Posterior cingulate gyrus (tissue), 11 donors: ENCODE results near the gene PA2G4.

Source experiments
- DNase-seq, 10 donors: peaks; one replicate each; pipeline versions ENCODE4 v3.0.0 to v3.0.0-alpha.2; 2020 to 2021; ENCODE audit warnings: mixed read lengths in 3 of 10
- intact Hi-C: fragments of 100-400 bp; cut with DNase I; formaldehyde crosslinking; loops from one replicate; pipeline ENCODE4 v1.15.1; 2023

The PA2G4 gene

DNA sequence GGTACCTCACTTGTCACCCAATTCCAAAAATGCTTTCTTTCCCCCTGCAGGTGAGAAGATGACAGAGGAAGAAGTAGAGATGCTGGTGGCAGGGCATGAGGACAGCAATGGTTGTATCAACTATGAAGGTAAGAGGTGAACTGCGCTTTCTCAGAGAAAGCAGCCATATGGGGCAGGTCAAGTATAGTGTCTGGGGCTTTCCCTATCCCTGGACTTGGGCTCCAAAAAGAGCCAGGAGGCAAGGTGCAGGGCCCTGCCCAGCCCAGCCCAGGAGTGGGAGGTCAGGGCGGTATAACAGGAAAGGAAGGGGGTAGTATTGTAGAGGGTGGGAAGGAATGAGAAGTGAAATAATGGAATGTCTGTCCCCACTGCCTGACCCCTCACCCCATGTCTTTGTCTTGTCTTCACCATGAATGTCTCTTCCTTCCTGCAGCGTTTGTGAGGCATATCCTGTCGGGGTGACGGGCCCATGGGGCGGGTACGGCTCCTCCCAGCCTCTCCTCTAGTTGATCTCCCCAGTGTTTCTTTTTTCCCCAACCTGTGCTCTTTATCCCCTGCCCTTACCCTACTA, 55.9 kb downstream of the PA2G4 start:
- intact Hi-C loops = no loop called here
- no peak for DNase-seq

- DNase-seq = no peak
- intact Hi-C loops = no loop called here
These were observed 56.7 kb downstream of the PA2G4 start for GRCh38 chr12:56160894-56161689.

- intact Hi-C loops = no loop called here
- DNase-seq = no peak
These were observed 57.5 kb downstream of the PA2G4 start for GRCh38 chr12:56161690-56162351.

DNA sequence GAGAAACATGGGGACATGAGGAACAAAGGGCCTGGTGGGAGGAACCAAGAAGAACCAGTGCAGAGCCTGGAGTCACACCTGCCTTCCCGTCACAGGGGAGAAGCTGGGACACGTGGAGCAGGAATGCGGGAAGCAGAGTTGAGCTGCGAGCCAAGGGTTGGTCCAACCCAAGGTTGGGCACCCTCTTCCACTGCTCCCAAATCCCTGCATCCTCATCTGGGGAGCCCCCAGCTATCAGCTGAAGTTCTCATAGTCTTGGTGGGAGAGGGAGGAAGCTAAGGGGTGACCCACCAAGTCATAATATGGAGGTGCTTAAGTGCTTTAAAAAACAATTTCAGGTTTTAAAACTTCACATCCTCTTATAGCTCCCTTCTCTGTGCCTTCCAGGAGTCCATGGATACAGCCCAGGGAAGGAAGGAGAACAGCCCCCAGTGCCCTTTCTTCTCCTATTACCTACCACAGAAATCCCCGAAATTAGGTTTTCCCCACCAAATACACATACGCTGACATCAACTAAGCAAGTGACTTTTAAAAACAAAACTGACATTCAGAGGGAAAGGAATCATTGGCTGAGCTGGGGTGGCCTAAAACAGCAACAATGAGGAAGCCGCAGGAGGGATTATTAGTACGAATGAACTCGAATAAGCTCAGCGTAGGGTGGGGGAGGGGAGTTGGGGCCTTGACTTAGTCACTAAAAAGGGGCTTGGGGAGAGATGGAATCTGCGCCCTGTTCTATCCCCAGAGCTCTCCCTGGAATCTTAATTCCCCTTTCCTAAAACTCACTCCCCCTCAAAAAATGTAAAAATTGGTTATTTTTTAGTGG, 58.3 kb downstream of the PA2G4 start:
- DNase-seq = no peak
- intact Hi-C loops = no loop called here
